Endothelial cell of umbilical vein (primary cell): ENCODE measurements around the gene CNKSR3.

ENCODE experiments used
- POLR2A ChIP-seq: IDR thresholded peaks from 2 replicates; pipeline ENCODE4 v1.6.1; 2012; ENCODE audit warnings: low read depth, mild to moderate bottlenecking, control low read depth, low read length
- TF ChIP-seq, protein P1 (sequence below), 2 donors: IDR thresholded peaks; 1 replicate in 1 of 2; 2 replicates in 1 of 2; pipeline ENCODE4 v1.5.1; 2011; ENCODE audit warnings: low read length in 2 of 2, mild to moderate bottlenecking in 2 of 2, moderate library complexity in 2 of 2, control low read depth in 1 of 2, inconsistent platforms in 1 of 2, low read depth in 1 of 2; ENCODE audit not compliant: insufficient read depth in 1 of 2; ENCODE audit errors: extremely low read depth in 1 of 2

DNA sequence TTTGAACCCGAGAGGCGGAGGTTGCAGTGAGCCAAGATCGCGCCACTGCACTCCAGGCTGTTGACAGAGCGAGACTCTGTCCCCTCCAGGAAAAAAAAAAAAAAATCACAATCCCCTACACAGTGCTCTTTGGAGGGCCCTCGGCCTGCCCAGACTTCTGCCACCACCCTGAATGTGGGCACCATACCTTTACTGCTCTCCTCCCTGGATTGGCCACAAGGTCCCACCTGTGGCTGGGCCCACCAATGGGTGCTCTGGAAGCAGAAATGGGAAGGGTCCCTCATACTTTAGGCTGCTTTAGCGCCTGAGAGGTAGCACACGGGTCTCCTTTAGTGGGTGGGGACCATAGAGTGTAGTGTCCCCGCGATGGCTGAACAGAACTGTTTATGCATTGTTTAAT, 103.6 kb downstream of the CNKSR3 start:
- TF ChIP-seq POLR2A = no peak
- TF ChIP-seq, protein P1, sequence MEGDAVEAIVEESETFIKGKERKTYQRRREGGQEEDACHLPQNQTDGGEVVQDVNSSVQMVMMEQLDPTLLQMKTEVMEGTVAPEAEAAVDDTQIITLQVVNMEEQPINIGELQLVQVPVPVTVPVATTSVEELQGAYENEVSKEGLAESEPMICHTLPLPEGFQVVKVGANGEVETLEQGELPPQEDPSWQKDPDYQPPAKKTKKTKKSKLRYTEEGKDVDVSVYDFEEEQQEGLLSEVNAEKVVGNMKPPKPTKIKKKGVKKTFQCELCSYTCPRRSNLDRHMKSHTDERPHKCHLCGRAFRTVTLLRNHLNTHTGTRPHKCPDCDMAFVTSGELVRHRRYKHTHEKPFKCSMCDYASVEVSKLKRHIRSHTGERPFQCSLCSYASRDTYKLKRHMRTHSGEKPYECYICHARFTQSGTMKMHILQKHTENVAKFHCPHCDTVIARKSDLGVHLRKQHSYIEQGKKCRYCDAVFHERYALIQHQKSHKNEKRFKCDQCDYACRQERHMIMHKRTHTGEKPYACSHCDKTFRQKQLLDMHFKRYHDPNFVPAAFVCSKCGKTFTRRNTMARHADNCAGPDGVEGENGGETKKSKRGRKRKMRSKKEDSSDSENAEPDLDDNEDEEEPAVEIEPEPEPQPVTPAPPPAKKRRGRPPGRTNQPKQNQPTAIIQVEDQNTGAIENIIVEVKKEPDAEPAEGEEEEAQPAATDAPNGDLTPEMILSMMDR (IDR thresholded peaks at IDR 0.05; ENCODE audit: extremely low read depth in 1 of 2, insufficient read depth in 1 of 2, low read depth in 1 of 2, low read length in 2 of 2) = no peak
